Keratinocyte (primary cell): ENCODE data around the gene SYT1. TPM values are rescaled to one million over a fixed set of nuclear protein-coding genes. Genes with fewer than 3 reads are reported as not detected.

ENCODE experiments used
- DNase-seq: peaks from one replicate; pipeline ENCODE4 v3.0.0-alpha.2; 2011; ENCODE audit warnings: low read depth, missing footprints, low spot score
- FAIRE-seq: peaks from 2 replicates; lab custom pipeline; 2011; peaks lifted over from hg19 to GRCh38; lab: Jason Lieb, UNC
- H2AFZ ChIP-seq: 2 replicates; pipeline ENCODE4 v1.6.0; 2012; ENCODE audit warnings: low read length, control low read depth, inconsistent platforms; ENCODE audit not compliant: control insufficient read depth
- H3K27ac ChIP-seq: 2 replicates; pipeline ENCODE4 v1.5.1; 2011; ENCODE audit warnings: low read length; ENCODE audit not compliant: control insufficient read depth, insufficient read depth
- H3K27me3 ChIP-seq: 3 replicates; pipeline ENCODE4 v1.6.0; 2011; ENCODE audit warnings: low read length; ENCODE audit not compliant: control insufficient read depth, insufficient read depth; ENCODE audit errors: extremely low read depth
- H3K36me3 ChIP-seq, 2 experiments: 2 replicates in 1 of 2; 3 replicates in 1 of 2; pipeline ENCODE4 v1.5.1; 2011; ENCODE audit warnings: low read length in 2 of 2, mild to moderate bottlenecking in 1 of 2; ENCODE audit not compliant: control insufficient read depth in 2 of 2, insufficient read depth in 2 of 2; ENCODE audit errors: extremely low read depth in 1 of 2
- H3K4me1 ChIP-seq: 3 replicates; pipeline ENCODE4 v1.5.1; 2011; ENCODE audit warnings: low read length; ENCODE audit not compliant: control insufficient read depth, insufficient read depth; ENCODE audit errors: extremely low read depth
- H3K4me2 ChIP-seq: 3 replicates; pipeline ENCODE4 v1.6.0; 2011; ENCODE audit warnings: low read depth, low read length; ENCODE audit not compliant: control insufficient read depth, insufficient read depth; ENCODE audit errors: extremely low read depth
- H3K4me3 ChIP-seq, 3 experiments: fragments of 200-600 bp in 1 of 3; sonication (generic) in 1 of 3; 2 replicates in 2 of 3; 3 replicates in 1 of 3; pipeline ENCODE4 v1.5.1; 2011 to 2016; ENCODE audit warnings: low read length in 3 of 3, mild to moderate bottlenecking in 3 of 3, control low read depth in 2 of 3, inconsistent platforms in 1 of 3, low read depth in 1 of 3, mixed read lengths in 1 of 3, mixed run types in 1 of 3, moderate library complexity in 1 of 3; ENCODE audit not compliant: control insufficient read depth in 2 of 3, insufficient read depth in 2 of 3; ENCODE audit errors: extremely low read depth in 1 of 3
- H3K79me2 ChIP-seq: 2 replicates; pipeline ENCODE4 v1.6.0; 2012; ENCODE audit warnings: low read length; ENCODE audit not compliant: control insufficient read depth, insufficient read depth
- H3K9ac ChIP-seq: 3 replicates; pipeline ENCODE4 v1.6.0; 2011; ENCODE audit warnings: low read length; ENCODE audit not compliant: control insufficient read depth, insufficient read depth; ENCODE audit errors: extremely low read depth
- H3K9me1 ChIP-seq: 3 replicates; pipeline ENCODE4 v1.6.0; 2011; ENCODE audit warnings: low read length; ENCODE audit not compliant: control insufficient read depth, insufficient read depth; ENCODE audit errors: extremely low read depth
- H3K9me3 ChIP-seq: 2 replicates; pipeline ENCODE4 v1.5.1; 2012; ENCODE audit warnings: low read depth, low read length; ENCODE audit not compliant: control insufficient read depth
- H4K20me1 ChIP-seq: 3 replicates; pipeline ENCODE4 v1.6.0; 2011; ENCODE audit warnings: low read length; ENCODE audit not compliant: control insufficient read depth, insufficient read depth; ENCODE audit errors: extremely low read depth
- EZH2 ChIP-seq: IDR thresholded peaks from one replicate; pipeline ENCODE4 v1.6.1; 2012; ENCODE audit warnings: inconsistent platforms, mild to moderate bottlenecking, low read length, moderate library complexity
- dilution Hi-C: fragments of 300-500 bp; cut with MboI; formaldehyde crosslinking; loops from one replicate; pipeline ENCODE4 v1.7.0; 2020; ENCODE audit warnings: low sequenced_read_pairs; ENCODE audit not compliant: extremely low pct_ligation_motif_present
- polyA plus RNA-seq, 5 experiments: library from polyadenylated mRNA; depleted of rRNA in 3 of 5; stranded (reverse) in 3 of 5; stranded (forward) in 1 of 5; unstranded in 1 of 5; fragments of >200 nt; gene quantifications; 1 replicate in 1 of 5; 2 replicates in 3 of 5; 3 replicates in 1 of 5; pipeline versions ENCODE4 v1.2.1 to v1.2.3, GENCODE V29; 2011 to 2012; ENCODE audit warnings: missing spikeins in 2 of 5, low read depth in 1 of 5, low replicate concordance in 1 of 5
- TF ChIP-seq, protein P1 (sequence below), 3 experiments: IDR thresholded peaks in 1 of 3; conservative IDR thresholded peaks in 1 of 3; optimal IDR thresholded peaks in 1 of 3; 2 replicates in 2 of 3; 3 replicates in 1 of 3; pipeline versions ENCODE3 to v1.5.1; 2011; ENCODE audit warnings: low read length in 3 of 3, mild to moderate bottlenecking in 3 of 3, moderate library complexity in 2 of 3, control low read depth in 1 of 3, inconsistent platforms in 1 of 3; ENCODE audit not compliant: insufficient read depth in 2 of 3; ENCODE audit errors: extremely low read depth in 1 of 3

The SYT1 gene
- polyA plus RNA-seq, 1 donor (not counting 4 experiments of a cell fraction or from before 2014, with no cell fraction given), result 6.1 TPM

DNA sequence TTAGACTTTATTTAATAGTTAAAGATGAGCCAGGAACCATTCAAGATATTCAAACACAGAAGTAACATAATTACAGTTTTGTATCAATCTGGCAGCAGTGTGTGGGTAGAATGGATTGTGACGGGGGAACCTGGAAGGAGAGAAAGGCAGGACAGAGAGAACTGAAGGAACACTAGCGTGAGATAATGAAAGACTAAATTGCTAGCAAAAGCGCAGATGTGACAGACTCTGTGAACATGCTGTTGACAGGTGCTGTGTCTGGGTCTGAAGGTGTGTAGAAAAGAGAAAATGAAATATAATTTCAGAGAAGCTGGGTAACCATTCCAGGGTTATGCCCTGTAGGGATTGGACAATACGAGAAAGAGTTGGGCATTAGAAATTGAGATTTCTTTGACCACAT, 372.3 kb downstream of the SYT1 start:
- TF ChIP-seq EZH2, result no peak
- TF ChIP-seq, protein P1, sequence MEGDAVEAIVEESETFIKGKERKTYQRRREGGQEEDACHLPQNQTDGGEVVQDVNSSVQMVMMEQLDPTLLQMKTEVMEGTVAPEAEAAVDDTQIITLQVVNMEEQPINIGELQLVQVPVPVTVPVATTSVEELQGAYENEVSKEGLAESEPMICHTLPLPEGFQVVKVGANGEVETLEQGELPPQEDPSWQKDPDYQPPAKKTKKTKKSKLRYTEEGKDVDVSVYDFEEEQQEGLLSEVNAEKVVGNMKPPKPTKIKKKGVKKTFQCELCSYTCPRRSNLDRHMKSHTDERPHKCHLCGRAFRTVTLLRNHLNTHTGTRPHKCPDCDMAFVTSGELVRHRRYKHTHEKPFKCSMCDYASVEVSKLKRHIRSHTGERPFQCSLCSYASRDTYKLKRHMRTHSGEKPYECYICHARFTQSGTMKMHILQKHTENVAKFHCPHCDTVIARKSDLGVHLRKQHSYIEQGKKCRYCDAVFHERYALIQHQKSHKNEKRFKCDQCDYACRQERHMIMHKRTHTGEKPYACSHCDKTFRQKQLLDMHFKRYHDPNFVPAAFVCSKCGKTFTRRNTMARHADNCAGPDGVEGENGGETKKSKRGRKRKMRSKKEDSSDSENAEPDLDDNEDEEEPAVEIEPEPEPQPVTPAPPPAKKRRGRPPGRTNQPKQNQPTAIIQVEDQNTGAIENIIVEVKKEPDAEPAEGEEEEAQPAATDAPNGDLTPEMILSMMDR (optimal IDR thresholded peaks at IDR 0.05 in 1 of 3, IDR thresholded peaks at IDR 0.05 in 1 of 3, conservative IDR thresholded peaks at IDR 0.05 in 1 of 3; ENCODE audit: extremely low read depth in 1 of 3, insufficient read depth in 2 of 3, low read length in 3 of 3), result no peak
- H3K9ac ChIP-seq, result no peak overlapping the region
- H3K9me1 ChIP-seq, result no peaks in the 10 kb centered on the region
- H3K4me2 ChIP-seq, result no peak overlapping the region
- H3K9me3 ChIP-seq, result no peaks in the 10 kb centered on the region
- no peaks in the 10 kb centered on the region for H3K79me2 ChIP-seq
- H3K27me3 ChIP-seq, result no peaks in the 10 kb centered on the region
- DNase-seq, result no peak
- no peaks in the 10 kb centered on the region for H3K36me3 ChIP-seq
- no peak overlapping the region for H2AFZ ChIP-seq
- no peaks in the 10 kb centered on the region for H4K20me1 ChIP-seq
- H3K27ac ChIP-seq, result no peak overlapping the region
- dilution Hi-C loops, result no loop called here
- FAIRE-seq, result no peak
- no peaks in the 10 kb centered on the region for H3K4me1 ChIP-seq
- H3K4me3 ChIP-seq, result no peak overlapping the region

DNA sequence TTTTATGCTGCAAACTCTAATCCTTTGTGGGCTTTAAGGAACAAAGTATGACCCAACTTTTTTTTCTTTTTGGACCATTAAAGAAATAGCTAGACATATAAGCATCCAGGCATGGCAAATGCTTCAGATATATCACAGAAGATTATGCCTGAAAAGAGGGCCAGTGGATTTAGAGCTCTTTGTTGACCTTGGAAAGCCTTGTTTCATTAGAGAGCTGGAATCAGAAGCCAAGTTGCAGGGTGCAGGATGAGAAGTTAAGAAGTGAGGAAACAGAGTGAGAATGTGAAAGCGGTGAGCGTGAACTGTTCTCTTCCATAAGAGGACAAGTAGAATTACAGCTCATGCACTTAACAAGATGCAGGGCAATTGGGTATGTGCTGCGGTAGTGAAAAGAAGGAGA, 373.7 kb downstream of the SYT1 start:
- no peaks in the 10 kb centered on the region for H3K36me3 ChIP-seq
- no peaks in the 10 kb centered on the region for H3K9me1 ChIP-seq
- H3K9ac ChIP-seq, result no peak overlapping the region
- H4K20me1 ChIP-seq, result no peaks in the 10 kb centered on the region
- no peaks in the 10 kb centered on the region for H3K9me3 ChIP-seq
- FAIRE-seq, result no peak
- no peak for DNase-seq
- no peaks in the 10 kb centered on the region for H3K27me3 ChIP-seq
- no peak overlapping the region for H3K4me3 ChIP-seq
- dilution Hi-C loops, result no loop called here
- TF ChIP-seq, protein P1 (optimal IDR thresholded peaks at IDR 0.05 in 1 of 3, IDR thresholded peaks at IDR 0.05 in 1 of 3, conservative IDR thresholded peaks at IDR 0.05 in 1 of 3; ENCODE audit: extremely low read depth in 1 of 3, insufficient read depth in 2 of 3, low read length in 3 of 3), result no peak
- no peak for TF ChIP-seq EZH2
- no peaks in the 10 kb centered on the region for H3K79me2 ChIP-seq
- no peak overlapping the region for H2AFZ ChIP-seq
- H3K4me2 ChIP-seq, result no peak overlapping the region
- H3K27ac ChIP-seq, result no peak overlapping the region
- no peaks in the 10 kb centered on the region for H3K4me1 ChIP-seq
